Stimulated activated CD4-positive, alpha-beta T cell treated with anti-CD3 and anti-CD28 coated beads, Interleukin-4, amount 100 ng/mL, for 48 hours (primary cell): Measurements from ENCODE around the gene PSMD5.
A peak's percentile ranks its signal among the peaks of the same experiment; 100 is the strongest.

Experiments used
- DNase-seq, 2 donors: peaks; one replicate each; pipeline ENCODE4 v3.0.0-alpha.2; 2020; ENCODE audit warnings: low read depth in 2 of 2

Gene PSMD5

DNA sequence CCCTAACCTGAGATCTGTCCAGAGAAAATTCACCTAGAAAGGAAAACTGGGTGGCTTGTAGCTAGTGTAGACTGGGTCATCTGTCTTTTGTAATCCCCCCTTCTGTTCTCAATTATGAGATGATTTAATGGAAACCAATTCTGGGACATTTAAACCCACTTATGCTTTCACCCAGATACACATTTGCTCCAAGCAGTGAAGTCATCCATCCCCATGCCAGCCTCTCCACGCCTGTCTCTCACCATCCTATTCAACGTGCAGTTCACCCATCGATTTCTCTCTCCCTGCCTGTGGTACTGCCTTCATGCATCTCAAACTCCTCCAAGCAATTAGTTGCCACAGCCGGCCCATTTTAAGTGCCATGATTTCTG is 32.5 kb upstream of the PSMD5 start:
- no peak for DNase-seq

DNA sequence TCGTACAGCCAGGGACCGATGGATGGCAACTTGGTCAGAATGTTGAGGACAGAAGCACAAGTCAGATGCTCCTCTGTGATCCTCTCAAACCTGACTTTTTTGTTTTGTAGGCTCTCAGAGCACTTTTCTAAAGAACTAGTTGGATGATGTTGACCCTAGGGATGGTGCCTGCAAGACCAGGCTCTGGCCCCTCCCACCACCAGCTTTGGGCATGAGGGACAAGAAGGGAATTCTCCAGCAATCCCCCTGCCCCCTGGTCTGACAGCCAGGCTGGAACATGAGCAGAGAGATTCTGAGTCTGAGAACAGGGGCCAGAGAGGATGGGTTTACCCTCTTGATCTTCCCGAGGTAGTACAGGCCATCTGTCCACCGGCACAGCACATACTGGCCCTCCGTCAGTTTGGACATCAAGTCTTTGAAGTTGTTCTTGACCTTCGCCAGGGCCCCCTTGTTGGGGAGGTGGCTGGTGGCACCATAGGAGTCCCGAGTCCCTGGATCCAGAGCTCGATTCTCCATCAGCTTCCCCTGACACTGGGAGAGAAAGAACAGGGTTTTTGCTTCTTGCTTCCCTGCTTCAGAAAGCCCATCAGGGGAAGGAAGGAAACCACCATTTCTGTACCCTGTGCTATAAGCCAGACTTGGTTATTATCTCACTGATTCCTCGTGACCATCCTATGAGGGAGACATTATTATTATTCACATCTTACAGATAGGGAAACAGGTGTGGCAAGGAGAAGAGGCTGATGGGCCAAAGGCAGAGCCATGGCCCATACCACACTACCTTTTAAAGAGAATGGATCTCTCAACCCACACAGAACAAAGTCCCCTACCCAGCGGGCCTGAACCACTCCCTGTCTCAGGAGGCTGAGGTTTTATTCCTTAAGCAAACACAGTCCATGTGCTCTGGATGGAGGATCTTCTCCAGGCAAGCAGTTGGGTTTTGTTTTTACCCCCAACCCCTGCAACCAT is 31.8 kb upstream of the PSMD5 start:
- DNase-seq = no peak

DNA sequence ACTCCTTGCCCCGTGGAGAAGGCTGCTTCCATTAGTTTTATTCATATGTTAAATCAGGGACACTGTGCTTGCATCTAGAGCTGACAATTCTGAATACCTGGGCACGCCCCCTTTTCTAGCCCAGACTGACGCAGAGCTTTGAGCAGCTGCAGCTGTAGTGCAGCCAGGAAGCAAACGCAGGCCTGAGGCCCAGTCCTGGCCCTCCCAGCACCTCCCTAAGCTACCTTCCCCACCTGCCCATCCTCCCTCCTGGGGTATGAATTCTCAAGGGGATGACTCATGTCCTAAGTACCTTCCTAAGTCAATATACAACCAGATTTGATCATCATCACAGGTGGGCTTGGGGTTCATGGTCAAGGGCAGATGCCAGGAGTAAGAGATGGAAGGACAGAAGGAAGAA is 30.8 kb upstream of the PSMD5 start:
- no peak for DNase-seq

DNA sequence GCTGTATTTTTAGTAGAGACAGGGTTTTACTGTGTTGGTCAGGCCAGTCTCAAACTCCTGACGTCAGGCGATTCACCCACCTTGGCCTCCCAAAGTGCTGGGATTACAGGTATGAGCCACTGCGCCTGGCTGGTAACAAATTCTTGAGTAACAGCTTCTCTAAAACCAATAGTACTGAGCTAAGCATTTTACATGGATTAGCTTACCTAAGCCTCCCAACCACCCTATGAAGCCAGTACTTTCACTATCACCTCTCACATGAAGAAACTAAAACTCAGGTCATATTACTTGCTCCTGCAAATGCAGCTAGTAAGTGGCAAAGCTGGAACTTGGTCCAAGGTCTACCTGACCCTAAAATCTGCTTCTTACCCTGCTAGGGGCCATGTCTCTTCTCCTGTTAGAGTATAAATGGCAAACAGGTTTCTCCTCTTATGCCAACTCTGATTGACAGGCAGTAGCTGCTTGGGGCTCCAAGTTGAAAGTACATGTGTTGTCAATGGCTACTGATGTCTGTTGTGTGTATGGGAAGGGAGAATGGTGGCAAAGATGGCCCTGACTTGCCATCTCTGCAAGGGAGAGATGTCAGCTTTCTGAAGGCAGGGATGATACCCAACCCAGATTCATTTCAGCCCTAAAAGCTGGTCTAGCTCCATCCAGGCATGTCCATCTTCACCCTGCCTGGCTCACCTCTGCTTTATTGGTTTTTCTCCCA is 30.2 kb upstream of the PSMD5 start:
- no peak for DNase-seq

DNA sequence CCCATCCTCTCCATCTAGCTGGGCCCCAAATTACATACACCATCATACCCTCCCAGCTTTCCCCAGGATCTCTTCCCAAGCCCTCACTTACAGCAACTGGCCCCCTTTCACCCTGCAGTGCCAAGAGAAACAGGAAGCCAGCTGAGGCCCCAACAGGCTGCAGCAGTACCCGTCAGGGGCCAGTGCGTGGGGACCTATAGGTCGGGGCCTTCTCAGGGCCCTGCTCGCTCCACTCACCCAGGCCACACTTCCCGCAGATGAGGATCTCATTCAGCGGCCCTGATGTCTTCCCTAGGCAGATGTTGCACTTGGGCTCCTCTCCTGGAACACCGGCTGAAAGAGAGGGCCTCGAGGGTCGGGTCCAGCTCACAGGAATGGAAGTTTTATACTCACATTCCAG is 27.5 kb upstream of the PSMD5 start:
- no peak for DNase-seq

DNA sequence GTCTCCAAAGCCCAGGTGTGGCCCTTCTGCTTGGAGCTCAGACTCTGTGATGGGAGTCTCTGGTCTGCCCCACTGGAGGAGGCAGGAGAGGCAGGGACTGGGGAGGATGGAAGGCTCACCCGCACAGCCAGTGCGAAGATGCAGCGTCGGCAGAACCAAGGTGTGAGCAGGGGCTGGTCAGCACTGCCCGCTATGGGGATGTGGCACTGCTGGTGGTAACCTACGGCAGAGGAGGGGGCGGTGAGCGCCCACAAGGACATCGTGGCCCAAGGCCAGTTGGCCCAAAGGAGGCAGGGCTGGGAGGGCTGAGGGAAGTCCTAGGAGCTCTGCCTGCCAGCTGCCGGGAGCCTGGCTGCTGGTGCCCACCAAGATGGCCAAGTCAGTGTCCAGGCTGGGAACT is 27.0 kb upstream of the PSMD5 start:
- DNase-seq = no peak

DNA sequence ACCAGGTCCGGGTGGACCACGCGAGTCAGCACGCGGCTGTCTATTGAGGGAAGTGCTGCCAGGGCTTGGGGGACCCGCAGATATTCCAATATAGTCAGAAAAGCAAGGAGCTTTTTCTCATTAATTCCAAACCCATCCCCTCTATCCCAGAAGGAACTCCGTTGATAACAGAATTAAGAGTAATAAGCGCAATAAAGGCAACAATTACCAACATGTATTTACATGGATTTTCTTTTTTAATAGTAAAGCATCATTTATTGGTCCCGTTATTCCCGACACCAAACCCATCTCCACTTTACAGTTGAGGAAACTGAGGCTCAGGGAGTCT is 26.6 kb upstream of the PSMD5 start:
- no peak for DNase-seq

DNA sequence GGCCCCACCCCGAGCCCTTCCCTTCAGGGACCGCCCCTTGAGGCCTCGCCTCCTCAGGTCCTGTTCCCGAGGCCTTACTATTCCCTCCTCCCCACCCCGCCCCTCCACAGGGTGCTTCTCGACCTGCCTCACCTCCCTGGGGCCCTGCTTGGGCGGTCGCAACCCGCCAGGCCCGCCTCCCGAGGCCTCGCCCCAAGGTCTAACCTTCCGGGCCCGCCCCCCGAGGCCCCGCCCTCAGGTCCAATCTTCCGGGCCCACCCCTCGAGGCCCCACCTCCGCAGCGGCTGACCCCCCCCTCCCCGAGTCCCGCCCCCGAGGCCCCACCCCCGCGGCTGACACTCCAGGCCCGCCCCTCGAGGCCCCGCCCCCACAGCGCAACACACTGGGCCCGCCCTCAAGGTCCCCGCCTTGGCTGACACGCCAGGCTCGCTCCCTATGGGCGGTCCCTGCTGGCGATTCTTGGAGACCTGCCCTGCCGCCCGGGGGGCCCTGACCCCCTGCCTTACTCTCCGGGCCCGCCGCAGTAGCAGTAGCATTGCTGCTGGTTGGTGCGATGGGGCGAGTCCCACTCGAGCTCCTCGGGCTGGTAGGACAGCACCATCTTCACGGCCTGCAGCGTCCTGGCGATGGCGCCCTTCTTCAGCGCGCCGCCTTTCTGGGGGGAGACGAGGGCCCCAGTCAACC is 26.1 kb upstream of the PSMD5 start:
- DNase-seq = peak; percentile 96 to 97

DNA sequence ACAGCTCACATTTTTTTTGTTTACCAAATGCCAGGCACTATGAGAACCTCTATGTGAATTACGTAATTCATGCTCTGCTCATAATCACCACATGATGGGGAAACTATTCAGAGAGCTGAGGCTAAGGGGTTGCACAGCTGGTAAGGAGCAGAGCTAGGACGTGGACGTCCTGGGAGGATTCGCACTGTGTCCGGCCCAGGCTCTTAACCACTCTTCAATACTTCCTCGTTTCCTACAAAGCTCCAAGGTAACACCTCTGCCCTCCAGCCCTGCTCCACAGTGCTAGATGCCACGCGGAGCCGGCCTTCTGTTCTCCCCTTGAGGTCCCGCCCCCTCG is 25.6 kb upstream of the PSMD5 start:
- no peak for DNase-seq

DNA sequence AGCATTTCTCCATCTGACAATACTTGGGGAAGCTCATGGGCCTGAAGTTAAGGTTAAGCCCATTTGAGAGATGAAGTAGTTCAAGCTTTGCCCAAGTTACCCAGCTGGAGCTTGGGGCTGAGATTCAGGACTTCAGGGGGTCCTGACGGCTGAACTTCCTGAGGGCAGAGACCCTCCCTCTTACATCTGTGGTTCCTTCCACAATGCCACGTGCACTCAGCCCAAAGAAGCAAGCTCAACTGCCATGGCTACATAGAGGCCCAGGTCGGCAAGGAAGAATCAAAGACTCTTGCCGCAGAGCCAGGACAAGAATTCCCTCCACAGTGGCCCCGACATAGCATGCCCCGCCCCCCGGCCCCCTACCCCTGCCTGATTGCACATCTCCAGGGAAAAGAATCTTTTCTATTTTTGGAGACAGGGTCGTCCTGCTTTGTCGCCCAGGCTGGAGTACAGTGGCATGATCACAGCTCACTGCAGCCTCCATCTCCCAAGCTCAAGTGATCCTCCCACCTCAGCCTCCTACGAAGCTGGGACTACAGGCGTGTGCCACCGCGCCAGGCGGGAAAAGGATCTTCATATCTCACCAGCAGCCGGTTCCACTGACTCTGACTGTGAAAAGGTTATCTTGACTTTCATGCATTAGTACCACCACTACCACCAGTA is 25.1 kb upstream of the PSMD5 start:
- DNase-seq = no peak

DNA sequence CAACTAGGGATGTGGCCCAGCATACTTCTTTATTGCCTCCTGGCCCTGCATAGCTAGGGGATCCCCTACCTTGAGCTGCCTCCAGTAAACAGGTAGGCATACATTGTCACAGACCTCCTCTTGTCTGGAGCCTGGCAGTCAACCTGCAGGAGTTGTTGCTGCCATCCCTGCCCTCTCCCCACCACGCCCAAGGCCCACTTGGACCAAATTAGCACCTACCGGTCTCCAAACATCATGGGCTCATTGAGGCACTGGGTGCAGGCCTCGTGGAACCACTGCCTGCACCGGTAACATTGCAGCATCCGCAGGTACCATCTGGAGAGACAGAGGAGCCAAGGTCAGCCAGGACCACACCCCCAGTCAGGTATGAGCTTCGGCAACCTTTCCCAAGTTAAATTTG is 23.9 kb upstream of the PSMD5 start:
- no peak for DNase-seq

DNA sequence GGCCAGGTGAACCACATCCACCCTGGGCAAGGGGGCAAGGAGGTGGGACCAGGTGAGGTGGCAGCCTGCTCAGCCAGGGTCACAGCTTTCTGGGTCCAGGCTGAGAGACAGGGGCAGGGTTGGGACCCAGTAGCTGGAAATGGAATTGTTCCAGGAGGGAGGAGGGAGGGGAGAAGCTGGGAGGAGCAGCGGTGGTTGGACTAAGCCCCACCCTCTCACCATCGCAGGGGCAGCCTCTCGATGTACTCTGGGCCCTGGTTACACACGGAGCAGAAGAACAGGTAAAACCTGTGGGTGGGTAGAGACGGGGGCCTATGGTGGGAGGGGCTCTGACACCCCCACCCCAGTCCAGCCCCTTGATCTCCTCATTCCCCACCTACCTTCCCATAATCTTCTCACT is 23.1 kb upstream of the PSMD5 start:
- no peak for DNase-seq

DNA sequence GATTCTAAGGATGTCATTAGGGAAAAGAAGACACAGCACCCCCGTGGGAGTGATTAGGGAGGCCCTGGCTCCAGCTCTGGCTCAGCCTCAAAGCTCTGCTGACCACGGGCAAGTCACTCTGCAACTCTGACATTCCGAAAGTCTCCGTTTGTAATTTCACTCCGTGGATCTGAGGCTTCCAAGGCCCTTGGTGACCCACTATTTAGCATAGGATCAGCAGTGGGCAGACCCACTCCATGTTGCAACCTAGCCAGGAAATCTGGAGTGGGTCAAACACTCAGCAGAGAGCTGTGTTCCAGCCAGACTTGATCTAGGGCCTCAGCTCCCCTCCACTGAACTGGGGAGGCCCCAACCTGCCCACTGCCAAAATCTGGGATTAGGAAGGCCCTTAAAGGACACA is 22.5 kb upstream of the PSMD5 start:
- no peak for DNase-seq

DNA sequence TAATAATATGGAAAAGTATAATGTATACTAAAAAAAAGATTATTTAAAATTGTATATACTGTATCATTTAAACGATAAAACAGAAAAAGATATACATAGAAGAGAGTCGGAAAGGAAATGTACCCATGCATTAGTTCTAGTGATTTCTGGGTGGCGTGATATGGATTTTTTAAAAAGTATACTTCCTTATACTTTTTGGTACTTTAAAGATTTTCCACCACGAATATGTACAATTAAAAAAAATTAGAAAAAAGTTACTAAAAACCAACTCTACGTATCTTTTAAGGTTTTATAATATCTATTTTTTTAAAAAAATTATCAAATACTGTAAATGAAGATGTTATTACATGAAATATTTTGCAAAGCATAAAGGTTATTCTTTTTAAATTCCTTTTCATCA is 22.0 kb upstream of the PSMD5 start:
- no peak for DNase-seq

DNA sequence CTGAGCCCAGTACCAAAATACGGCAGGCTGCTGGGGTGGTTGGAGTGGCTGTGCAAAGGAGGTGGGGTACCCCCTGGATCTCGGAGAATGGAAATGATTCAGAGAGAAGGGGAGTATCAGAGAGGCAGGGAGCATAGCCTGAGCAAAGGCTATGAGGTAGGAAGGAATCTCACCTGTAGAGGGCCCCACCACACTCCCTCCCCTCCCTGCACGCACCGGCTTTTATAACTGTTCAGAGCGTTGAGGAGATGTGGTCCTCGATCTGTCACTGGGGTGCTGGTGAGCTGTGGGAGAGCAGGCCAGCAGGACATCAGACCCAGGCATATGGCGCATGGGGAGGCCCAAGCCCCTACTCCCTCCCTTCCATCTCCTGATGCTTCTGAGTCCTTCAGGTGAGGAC is 21.1 kb upstream of the PSMD5 start:
- no peak for DNase-seq

DNA sequence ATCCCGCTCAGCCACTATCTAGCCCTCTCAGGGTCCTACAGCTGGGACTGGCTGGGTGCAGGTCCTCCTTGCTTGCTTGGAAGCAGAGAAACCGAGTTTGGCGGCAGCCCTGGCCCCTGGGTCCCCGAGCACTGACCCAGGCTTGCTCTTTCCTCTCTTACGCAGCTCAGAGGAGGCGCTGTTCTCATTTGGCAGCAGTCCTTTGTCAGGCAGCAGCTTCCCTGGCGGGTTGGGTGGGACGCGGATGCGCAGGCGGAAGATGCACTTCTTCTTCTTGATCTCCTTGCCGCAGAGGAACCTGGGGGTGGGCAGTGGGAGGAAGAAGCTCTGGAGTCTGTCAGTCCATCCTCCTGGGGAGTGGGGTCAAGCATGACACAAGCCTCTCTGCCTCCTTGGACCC is 19.7 kb upstream of the PSMD5 start:
- no peak for DNase-seq

DNA sequence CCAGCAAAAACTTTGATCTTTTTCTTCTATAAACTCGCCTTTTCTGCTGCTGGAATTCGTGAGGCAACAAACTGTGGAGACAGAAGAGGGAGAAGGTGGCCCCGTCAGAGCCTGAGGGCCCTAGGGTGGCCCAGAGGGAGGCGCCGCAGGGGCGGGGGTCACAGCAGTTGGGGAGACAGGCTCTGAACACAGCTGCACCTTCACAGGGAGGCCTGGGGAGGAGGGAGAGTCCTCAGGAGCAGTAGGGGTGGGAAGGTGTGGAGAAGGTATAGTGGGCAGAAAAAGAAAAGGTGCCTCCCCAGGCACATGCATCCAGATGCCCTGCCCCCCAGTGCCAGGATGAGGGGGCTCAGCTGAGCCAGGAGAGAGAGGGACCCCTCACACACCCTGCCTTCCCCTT is 19.2 kb upstream of the PSMD5 start:
- no peak for DNase-seq

DNA sequence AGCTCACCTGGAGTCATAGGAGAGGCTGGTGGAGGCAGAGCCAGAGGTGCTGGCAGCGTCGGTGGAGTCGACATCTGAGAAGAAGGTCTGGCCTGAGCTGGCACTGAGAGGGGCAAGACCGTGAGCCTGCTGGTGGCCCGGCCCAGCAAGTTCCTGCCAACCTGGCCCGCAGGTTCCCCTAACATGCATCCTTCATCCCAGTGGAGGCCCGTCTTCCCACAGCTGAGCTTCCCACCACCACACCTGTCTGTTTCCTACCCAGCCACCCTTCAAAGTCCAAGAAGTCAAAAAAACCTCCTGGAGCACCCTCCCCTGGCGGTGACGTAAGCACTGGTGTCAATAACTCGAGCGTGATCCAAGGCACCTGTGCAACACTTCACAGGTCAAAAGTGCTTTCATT is 17.4 kb upstream of the PSMD5 start:
- no peak for DNase-seq

DNA sequence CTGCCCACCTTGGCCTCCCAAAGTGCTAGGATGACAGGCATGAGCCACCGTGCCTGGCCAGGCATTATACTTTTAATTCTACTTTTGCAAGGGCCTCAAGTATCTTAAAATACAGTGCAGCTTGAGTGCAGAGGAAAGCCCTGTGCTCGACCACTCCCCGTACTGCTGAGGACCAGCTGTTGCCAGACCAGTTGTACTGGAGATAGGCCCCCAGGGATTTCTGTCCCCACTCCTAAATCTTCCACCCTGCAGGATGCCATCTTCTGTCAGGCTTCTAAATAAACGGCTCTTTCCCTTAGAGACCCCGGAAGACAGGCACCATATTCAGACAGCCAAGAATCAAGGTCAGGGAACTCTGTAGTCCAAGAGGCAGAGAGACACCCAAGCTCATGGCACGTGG is 16.6 kb upstream of the PSMD5 start:
- DNase-seq = no peak

DNA sequence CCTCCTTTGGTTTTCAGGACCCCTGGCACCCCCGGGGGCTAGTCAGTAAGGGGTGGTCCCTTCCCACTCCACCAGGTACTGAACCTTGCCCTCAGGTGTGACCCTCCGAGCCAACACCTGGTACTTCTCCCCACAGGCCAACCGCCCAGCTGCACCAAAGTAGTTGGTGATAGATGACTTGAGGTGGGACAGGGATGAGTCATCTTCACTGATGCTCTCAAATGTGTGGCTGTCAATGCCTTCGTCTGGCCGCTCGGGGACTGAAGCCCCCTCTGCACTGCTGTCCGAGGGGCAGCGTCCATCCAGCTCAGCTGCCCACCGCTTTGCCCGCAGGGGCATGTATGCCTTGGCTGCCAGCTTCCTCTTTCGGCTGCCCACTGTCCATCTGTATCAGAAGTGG is 15.2 kb upstream of the PSMD5 start:
- DNase-seq = no peak

DNA sequence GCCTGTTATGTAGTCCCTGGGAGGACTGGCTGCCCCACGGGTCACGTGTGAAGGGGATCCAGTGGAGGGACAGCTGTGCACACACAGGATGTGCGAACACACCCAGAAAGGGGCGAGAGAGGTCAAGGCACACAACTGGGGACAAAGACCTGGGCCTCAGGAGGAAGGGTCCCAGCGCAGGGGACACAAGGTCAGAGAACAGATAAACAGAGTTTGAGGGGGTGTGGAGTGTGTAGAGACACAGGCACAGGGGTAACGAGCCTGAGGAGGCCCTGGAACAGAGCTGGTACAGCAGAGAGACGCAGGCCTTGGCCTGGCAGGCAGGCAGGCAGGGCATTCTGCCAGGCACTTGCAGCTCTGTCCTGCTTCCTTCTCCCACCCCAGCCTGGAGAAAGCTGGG is 14.8 kb upstream of the PSMD5 start:
- DNase-seq = no peak

DNA sequence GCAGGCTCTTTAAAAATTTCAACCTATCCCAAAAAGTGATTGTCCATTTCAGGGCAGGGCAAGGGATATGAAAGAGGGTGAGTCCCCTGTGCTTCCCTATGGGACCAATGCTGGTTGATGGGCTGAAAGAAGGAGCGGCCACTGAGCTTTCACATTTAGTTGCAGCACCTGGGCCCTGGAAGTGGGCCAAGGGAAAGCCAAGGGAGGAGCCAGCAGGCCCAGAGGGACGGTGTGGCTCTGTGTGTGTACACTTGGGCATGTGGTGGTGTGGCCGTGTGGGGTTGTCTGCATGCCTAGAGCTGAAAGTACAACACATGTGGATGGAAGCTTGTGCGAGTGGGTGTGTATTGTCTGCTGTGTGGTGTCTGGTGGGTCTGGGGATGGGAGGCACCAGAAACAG is 14.0 kb upstream of the PSMD5 start:
- no peak for DNase-seq
